IMR-90 (cell line): ENCODE data around the gene SLC22A5. TPM values are rescaled to one million over a fixed set of nuclear protein-coding genes. Genes with fewer than 3 reads are reported as not detected.

ENCODE experiments used
- ATAC-seq: fragments of 200-7000 bp; cut with Tn5 transposase; 2 replicates; pipeline ENCODE4 v1.9.1; 2020; ENCODE audit warnings: low read depth, mild to moderate bottlenecking, moderate library complexity
- BruUV-seq: library from RNA; stranded (reverse); fragments of 400-500 nt; replicated peaks from 2 replicates; lab custom pipeline; 2021; lab: Mats Ljungman, UMichigan
- CTCF ChIA-PET: fragments of 300-600 bp; formaldehyde crosslinking; extraction: SDS; loops from one replicate; lab custom pipeline; 2021; ENCODE audit warnings: antibody characterized with exemption; lab: Yijun Ruan, JAX
- POLR2A ChIA-PET: fragments of 300-600 bp; sonication (Branson Sonifier 250); formaldehyde crosslinking; loops from one replicate; lab custom pipeline; 2022; ENCODE audit warnings: antibody characterized with exemption; ENCODE audit not compliant: unreplicated experiment; lab: Charles Lee
- DNase-seq: peaks from one replicate; pipeline ENCODE4 v3.0.0; 2013
- H2AFZ ChIP-seq: replicated peaks from 2 replicates; pipeline ENCODE3; 2013; ENCODE audit warnings: low read length, mild to moderate bottlenecking; ENCODE audit not compliant: poor library complexity
- H2AK5ac ChIP-seq: 2 replicates; pipeline ENCODE4 v1.6.1; 2013; ENCODE audit warnings: low read depth, low read length, inconsistent platforms
- H2AK9ac ChIP-seq: replicated peaks from 2 replicates; pipeline ENCODE3; 2013; ENCODE audit warnings: mild to moderate bottlenecking, low read depth, low read length, moderate library complexity; ENCODE audit not compliant: poor library complexity
- H2BK120ac ChIP-seq: 2 replicates; pipeline ENCODE4 v1.6.1; 2013; ENCODE audit warnings: low read depth, low read length, inconsistent platforms
- H2BK15ac ChIP-seq: 3 replicates; pipeline ENCODE4 v1.6.1; 2013; ENCODE audit warnings: low read depth, low read length, inconsistent platforms
- H2BK20ac ChIP-seq: 2 replicates; pipeline ENCODE4 v1.6.1; 2013; ENCODE audit warnings: low read depth, mild to moderate bottlenecking, inconsistent platforms, low read length, moderate library complexity
- H2BK5ac ChIP-seq: 2 replicates; pipeline ENCODE4 v1.6.1; 2013; ENCODE audit warnings: mild to moderate bottlenecking, low read depth, low read length, inconsistent platforms; ENCODE audit not compliant: poor library complexity, severe bottlenecking
- H3K14ac ChIP-seq: replicated peaks from 2 replicates; pipeline ENCODE4 v1.6.1; 2013; ENCODE audit warnings: low read depth, low read length, inconsistent platforms
- H3K18ac ChIP-seq: 2 replicates; pipeline ENCODE4 v1.6.1; 2013; ENCODE audit warnings: low read depth, low read length, control low read depth
- H3K23ac ChIP-seq: 2 replicates; pipeline ENCODE4 v1.6.1; 2013; ENCODE audit warnings: low read depth, low read length, inconsistent platforms
- H3K27ac ChIP-seq: 2 replicates; pipeline ENCODE4 v1.5.1; 2013; ENCODE audit warnings: mild to moderate bottlenecking, control low read depth, low read length; ENCODE audit not compliant: insufficient read depth
- H3K27me3 ChIP-seq: 2 replicates; pipeline ENCODE4 v1.6.1; 2013; ENCODE audit warnings: low read length; ENCODE audit not compliant: control insufficient read depth, insufficient read depth
- H3K36me3 ChIP-seq: 2 replicates; pipeline ENCODE4 v1.6.1; 2013; ENCODE audit warnings: low read length, mixed read lengths; ENCODE audit not compliant: control insufficient read depth, insufficient read depth
- H3K4ac ChIP-seq: 2 replicates; pipeline ENCODE4 v1.6.1; 2013; ENCODE audit warnings: low read depth, low read length, inconsistent platforms
- H3K4me1 ChIP-seq: 2 replicates; pipeline ENCODE4 v1.6.1; 2013; ENCODE audit warnings: low read length, mixed read lengths; ENCODE audit not compliant: control insufficient read depth, insufficient read depth
- H3K4me2 ChIP-seq: 2 replicates; pipeline ENCODE4 v1.6.1; 2013; ENCODE audit warnings: low read depth, mild to moderate bottlenecking, control low read depth, low read length, moderate library complexity
- H3K4me3 ChIP-seq: 2 replicates; pipeline ENCODE4 v1.5.1; 2013; ENCODE audit warnings: low read depth, mild to moderate bottlenecking, control low read depth, low read length, moderate library complexity; ENCODE audit not compliant: insufficient read depth
- H3K56ac ChIP-seq: 2 replicates; pipeline ENCODE4 v1.6.1; 2013; ENCODE audit warnings: low read length, inconsistent platforms; ENCODE audit not compliant: insufficient read depth; ENCODE audit errors: extremely low read depth
- H3K79me1 ChIP-seq, 2 experiments: 2 replicates each; pipeline ENCODE4 v1.6.1; 2013; ENCODE audit warnings: low read length in 2 of 2, inconsistent platforms in 1 of 2, low read depth in 1 of 2
- H3K9ac ChIP-seq: 2 replicates; pipeline ENCODE4 v1.6.1; 2013; ENCODE audit warnings: low read depth, low read length, control low read depth
- H3K9me1 ChIP-seq: 2 replicates; pipeline ENCODE4 v1.6.1; 2013; ENCODE audit warnings: low read length, inconsistent platforms; ENCODE audit not compliant: insufficient read depth
- H3K9me3 ChIP-seq: 2 replicates; pipeline ENCODE4 v1.6.1; 2013; ENCODE audit warnings: low read length; ENCODE audit not compliant: control insufficient read depth, insufficient read depth
- H4K20me1 ChIP-seq: 2 replicates; pipeline ENCODE4 v1.6.1; 2013; ENCODE audit warnings: low read length, inconsistent platforms; ENCODE audit not compliant: insufficient read depth
- H4K5ac ChIP-seq: 2 replicates; pipeline ENCODE4 v1.6.1; 2013; ENCODE audit warnings: mild to moderate bottlenecking, low read depth, low read length, control low read depth
- H4K8ac ChIP-seq, 2 experiments: 2 replicates each; pipeline ENCODE4 v1.6.1; 2013; ENCODE audit warnings: low read depth in 2 of 2, low read length in 2 of 2, control low read depth in 1 of 2, inconsistent platforms in 1 of 2
- H4K91ac ChIP-seq: 2 replicates; pipeline ENCODE4 v1.6.1; 2013; ENCODE audit warnings: low read depth, low read length, inconsistent platforms; ENCODE audit not compliant: insufficient read depth
- CHD1 ChIP-seq: IDR thresholded peaks from 2 replicates; pipeline ENCODE4 v1.6.1; 2012; ENCODE audit warnings: low read depth, low read length, improper control_type of control experiment
- CTCF ChIP-seq: conservative IDR thresholded peaks from 2 replicates; pipeline ENCODE4 v1.5.1; 2012; ENCODE audit warnings: mild to moderate bottlenecking, low read depth, low read length, improper control_type of control experiment
- ELK1 ChIP-seq: fragments of 150-350 bp; IDR thresholded peaks from 2 replicates; pipeline ENCODE4 v1.6.1; 2016; ENCODE audit warnings: low read depth, mild to moderate bottlenecking, low read length, moderate library complexity, borderline replicate concordance
- FOS ChIP-seq: fragments of 150-350 bp; IDR thresholded peaks from 2 replicates; pipeline ENCODE4 v1.6.1; 2016; ENCODE audit warnings: low read depth, low read length
- MAZ ChIP-seq: IDR thresholded peaks from 2 replicates; pipeline ENCODE4 v1.6.1; 2012; ENCODE audit warnings: low read depth, mild to moderate bottlenecking, low read length, improper control_type of control experiment, moderate library complexity, borderline replicate concordance
- MXI1 ChIP-seq: IDR thresholded peaks from 2 replicates; pipeline ENCODE4 v1.6.1; 2012; ENCODE audit warnings: low read depth, mild to moderate bottlenecking, low read length, moderate library complexity, borderline replicate concordance
- NFE2L2 ChIP-seq: fragments of 150-350 bp; IDR thresholded peaks from 2 replicates; pipeline ENCODE4 v1.6.1; 2016; ENCODE audit warnings: low read depth, mild to moderate bottlenecking, low read length
- POLR2A ChIP-seq: IDR thresholded peaks from 2 replicates; pipeline ENCODE4 v1.6.1; 2012; ENCODE audit warnings: mild to moderate bottlenecking, low read depth, low read length
- RAD21 ChIP-seq: IDR thresholded peaks from 2 replicates; pipeline ENCODE4 v1.6.1; 2012; ENCODE audit warnings: low read length, improper control_type of control experiment
- RCOR1 ChIP-seq: IDR thresholded peaks from 2 replicates; pipeline ENCODE4 v1.6.1; 2012; ENCODE audit warnings: mild to moderate bottlenecking, low read length, improper control_type of control experiment; ENCODE audit not compliant: insufficient replicate concordance
- RFX5 ChIP-seq: IDR thresholded peaks from 2 replicates; pipeline ENCODE4 v1.8.0; 2012; ENCODE audit warnings: low read depth, mild to moderate bottlenecking, low read length, moderate library complexity
- SMC3 ChIP-seq: fragments of 150-350 bp; IDR thresholded peaks from 2 replicates; pipeline ENCODE4 v1.6.1; 2016; ENCODE audit warnings: low read depth, mild to moderate bottlenecking, antibody characterized with exemption, low read length, moderate library complexity
- USF2 ChIP-seq: fragments of 150-350 bp; IDR thresholded peaks from 2 replicates; pipeline ENCODE4 v1.6.1; 2017; ENCODE audit warnings: mild to moderate bottlenecking, antibody characterized with exemption, low read length, low read depth
- WGBS, 2 experiments: methylation state at CpG; one replicate each; pipeline versions ENCODE4 v1.1.5 to v1.1.7; 2013; ENCODE audit warnings: missing lambda C conversion rate in 2 of 2; ENCODE audit not compliant: insufficient read length in 1 of 2; ENCODE audit errors: extremely low coverage in 2 of 2; 5-methylcytosine and 5-hydroxymethylcytosine counted together
- dilution Hi-C: fragments of 300-500 bp; cut with HindIII; formaldehyde crosslinking; loops from one replicate; pipeline ENCODE4 v1.14.3; 2018; ENCODE audit warnings: low sequenced_read_pairs; ENCODE audit not compliant: unreplicated experiment
- in situ Hi-C: fragments of 300-500 bp; cut with MboI; formaldehyde crosslinking; loops from 3 replicates; pipeline ENCODE4 v1.14.3; 2019; ENCODE audit warnings: low sequenced_read_pairs, inconsistent platforms, mixed read lengths
- intact Hi-C: fragments of 100-400 bp; cut with micrococcal nuclease; formaldehyde crosslinking; loops from 2 replicates; pipeline ENCODE4 v1.10.0; 2022
- polyA plus RNA-seq, 3 experiments: library from polyadenylated mRNA; depleted of rRNA; stranded (reverse); fragments of >200 nt; gene quantifications; 2 replicates each; pipeline ENCODE4 v1.2.3, GENCODE V29; 2012; ENCODE audit warnings: low replicate concordance in 1 of 3
- total RNA-seq: library from RNA; depleted of rRNA; stranded (reverse); fragments of >200 nt; gene quantifications from 2 replicates; pipeline ENCODE4 v1.2.3, GENCODE V29; 2012

The SLC22A5 gene
- total and polyA plus RNA-seq, 2 of the 4 experiments (the other 2 are of a cell fraction): 6.1 to 7.1 TPM

GRCh38 chr5:132427281-132428146, 58.0 kb downstream of the SLC22A5 start:
- WGBS, 2 experiments: 77% methylated on average over 3 of the region's 6 CpGs; no CpG with 5 or more reads in 1 of the 2 experiments
- intact Hi-C loops: no loop called here
- Histone ChIP-seq H3K9ac (peak overlapping the region; percentile 17), H2AK9ac (peak overlapping the region; percentile 69), H3K14ac (peak overlapping the region; percentile 79), H3K9me3 (no peaks in the 10 kb centered on the region), H3K4ac (peak overlapping the region; percentile 96), H2BK5ac (peak overlapping the region; percentile 94), H3K23ac (peak overlapping the region; percentile 89), H3K79me1 (peaks cover 23 to 75% of the 10 kb centered on the region in 2 experiments; a peak in 3 of 4 replicates), H2AK5ac (peak overlapping the region; percentile 95), H3K36me3 (peaks cover 2% of the 10 kb centered on the region; the same call in 1 of the 2 replicates), H3K4me2 (no peak overlapping the region), H3K4me3 (no peak overlapping the region), H3K18ac (peak overlapping the region; percentile 85), H3K4me1 (peaks cover 51% of the 10 kb centered on the region), H4K91ac (peak overlapping the region; percentile 96), H4K5ac (peak overlapping the region; percentile 54), H2BK120ac (peak overlapping the region; percentile 95), H2BK15ac (peak overlapping the region; percentile 97; the same call in 2 of the 3 replicates), H3K56ac (peak overlapping the region; percentile 70), H3K27me3 (no peaks in the 10 kb centered on the region), H2AFZ (peak overlapping the region; percentile 38), H3K27ac (peak overlapping the region; percentile 90), H3K9me1 (peaks cover 50% of the 10 kb centered on the region), H4K20me1 (no peaks in the 10 kb centered on the region), H2BK20ac (peak overlapping the region; percentile 94), H4K8ac (peak overlapping the region; percentile 54 to 95; a peak in 3 of 4 replicates)
- ATAC-seq (no peak), DNase-seq (no peak)
- in situ Hi-C loops: no loop called here
- BruUV-seq: no TSS peak
- CTCF ChIA-PET: interaction anchor here (0.6 to 1.9 kb wide), 12 partner anchors 9 to 79 kb away, joined by 3 to 9 read pairs (median 4); partner anchors contain the start of gene IRF1
- POLR2A ChIA-PET: interaction anchor here (0.8 to 1.7 kb wide), 3 partner anchors 9 to 51 kb away, joined by 3 to 4 read pairs (median 3); no protein-coding TSS in a partner anchor
- dilution Hi-C loops: no loop called here
- no peak for TF ChIP-seq RAD21
- no peak for TF ChIP-seq MAZ
- no peak for TF ChIP-seq MXI1
- no peak for TF ChIP-seq ELK1
- TF ChIP-seq FOS: no peak
- TF ChIP-seq RCOR1: no peak
- no peak for TF ChIP-seq USF2
- no peak for TF ChIP-seq NFE2L2
- no peak for TF ChIP-seq RFX5
- no peak for TF ChIP-seq CTCF
- no peak for TF ChIP-seq POLR2A
- no peak for TF ChIP-seq CHD1
- TF ChIP-seq SMC3: no peak
